Measurements from ENCODE around the gene NBEA.

DNA sequence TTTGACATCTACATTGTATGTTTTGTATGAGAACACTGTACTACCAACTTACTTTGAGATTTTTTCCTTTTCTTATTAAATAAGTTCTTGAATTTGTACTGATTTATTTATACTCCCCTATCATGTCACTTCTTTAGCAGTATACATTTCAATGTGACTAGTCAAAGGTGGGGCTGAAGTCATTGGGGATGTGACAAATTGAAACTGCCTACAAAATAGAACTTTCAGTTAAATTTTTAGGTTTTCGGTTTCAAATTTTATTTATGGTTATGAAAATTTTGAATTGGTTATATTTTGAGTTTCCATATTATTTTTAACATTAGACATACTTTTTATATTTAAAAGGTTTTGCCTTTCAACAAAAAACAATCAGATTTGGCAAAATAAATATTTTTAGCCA is 221.6 kb downstream of the NBEA start:
- TF ChIP-seq, protein P1, sequence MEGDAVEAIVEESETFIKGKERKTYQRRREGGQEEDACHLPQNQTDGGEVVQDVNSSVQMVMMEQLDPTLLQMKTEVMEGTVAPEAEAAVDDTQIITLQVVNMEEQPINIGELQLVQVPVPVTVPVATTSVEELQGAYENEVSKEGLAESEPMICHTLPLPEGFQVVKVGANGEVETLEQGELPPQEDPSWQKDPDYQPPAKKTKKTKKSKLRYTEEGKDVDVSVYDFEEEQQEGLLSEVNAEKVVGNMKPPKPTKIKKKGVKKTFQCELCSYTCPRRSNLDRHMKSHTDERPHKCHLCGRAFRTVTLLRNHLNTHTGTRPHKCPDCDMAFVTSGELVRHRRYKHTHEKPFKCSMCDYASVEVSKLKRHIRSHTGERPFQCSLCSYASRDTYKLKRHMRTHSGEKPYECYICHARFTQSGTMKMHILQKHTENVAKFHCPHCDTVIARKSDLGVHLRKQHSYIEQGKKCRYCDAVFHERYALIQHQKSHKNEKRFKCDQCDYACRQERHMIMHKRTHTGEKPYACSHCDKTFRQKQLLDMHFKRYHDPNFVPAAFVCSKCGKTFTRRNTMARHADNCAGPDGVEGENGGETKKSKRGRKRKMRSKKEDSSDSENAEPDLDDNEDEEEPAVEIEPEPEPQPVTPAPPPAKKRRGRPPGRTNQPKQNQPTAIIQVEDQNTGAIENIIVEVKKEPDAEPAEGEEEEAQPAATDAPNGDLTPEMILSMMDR (conservative IDR thresholded peaks at IDR 0.05), result no peak
- TF ChIP-seq ZFX (IDR thresholded peaks at IDR 0.05), result no peak
